ENCODE results near the gene PLIN1. TPM values are rescaled to one million over a fixed set of nuclear protein-coding genes. Genes with fewer than 3 reads are reported as not detected.

PLIN1 gene
- total RNA-seq, 1 donor from 2014 or later: 1.3 TPM

- DNase-seq (no peak), ATAC-seq (peak in 1 of 2 donors; percentile 62)
- intact Hi-C loops (cut with DNase I): no loop called here
- Histone ChIP-seq H3K9me3 (no peaks in the 10 kb centered on the region), H3K4me1 (no peaks in the 10 kb centered on the region), H3K27ac (no peak overlapping the region), H3K4me3 (no peak overlapping the region), H3K27me3 (ENCODE audit: low read depth) (no peaks in the 10 kb centered on the region), H3K36me3 (no peaks in the 10 kb centered on the region)
- no peak for TF ChIP-seq CTCF (IDR thresholded peaks at IDR 0.05)
Measured at GRCh38 chr15:89707577-89707976, 28.4 kb upstream of the PLIN1 start.

- DNase-seq: no peak
- Histone ChIP-seq H3K4me1 (no peaks in the 10 kb centered on the region), H3K27me3 (ENCODE audit: low read depth) (no peaks in the 10 kb centered on the region), H3K9me3 (no peaks in the 10 kb centered on the region), H3K36me3 (no peaks in the 10 kb centered on the region), H3K4me3 (no peak overlapping the region), H3K27ac (no peak overlapping the region)
- no peak for ATAC-seq
- no peak for TF ChIP-seq CTCF (IDR thresholded peaks at IDR 0.05)
- intact Hi-C loops (cut with DNase I): no loop called here
Measured at GRCh38 chr15:89704411-89704810, 25.2 kb upstream of the PLIN1 start.

- intact Hi-C loops (cut with DNase I): no loop called here
- H3K27ac ChIP-seq: no peak overlapping the region
- H3K36me3 ChIP-seq: no peaks in the 10 kb centered on the region
- no peaks in the 10 kb centered on the region for H3K27me3 ChIP-seq (ENCODE audit: low read depth)
- no peak for ATAC-seq
- no peak overlapping the region for H3K4me3 ChIP-seq
- TF ChIP-seq CTCF (IDR thresholded peaks at IDR 0.05): no peak
- H3K9me3 ChIP-seq: no peaks in the 10 kb centered on the region
- H3K4me1 ChIP-seq: peaks cover 5% of the 10 kb centered on the region
- no peak for DNase-seq
Measured at GRCh38 chr15:89695198-89695597, 16.0 kb upstream of the PLIN1 start.

- Histone ChIP-seq H3K36me3 (no peaks in the 10 kb centered on the region), H3K9me3 (no peaks in the 10 kb centered on the region), H3K4me3 (no peak overlapping the region), H3K4me1 (peaks cover 12% of the 10 kb centered on the region), H3K27me3 (ENCODE audit: low read depth) (no peaks in the 10 kb centered on the region), H3K27ac (no peak overlapping the region)
- intact Hi-C loops (cut with DNase I): no loop called here
- TF ChIP-seq CTCF (IDR thresholded peaks at IDR 0.05): no peak
- no peak for ATAC-seq
- DNase-seq: no peak
Measured at GRCh38 chr15:89693696-89694095, 14.5 kb upstream of the PLIN1 start.

GRCh38 chr15:89693091-89693490 lies 13.9 kb upstream of the PLIN1 start:
- intact Hi-C loops (cut with DNase I): no loop called here
- DNase-seq (no peak), ATAC-seq (no peak)
- Histone ChIP-seq H3K27ac (no peak overlapping the region), H3K36me3 (no peaks in the 10 kb centered on the region), H3K4me1 (peaks cover 12% of the 10 kb centered on the region), H3K9me3 (no peaks in the 10 kb centered on the region), H3K4me3 (no peak overlapping the region), H3K27me3 (ENCODE audit: low read depth) (no peaks in the 10 kb centered on the region)
- TF ChIP-seq CTCF (IDR thresholded peaks at IDR 0.05): no peak

Measured in lower lobe of right lung (tissue), 2 donors.